Measurements from ENCODE around the gene ATP10B.

ATP10B gene

DNA sequence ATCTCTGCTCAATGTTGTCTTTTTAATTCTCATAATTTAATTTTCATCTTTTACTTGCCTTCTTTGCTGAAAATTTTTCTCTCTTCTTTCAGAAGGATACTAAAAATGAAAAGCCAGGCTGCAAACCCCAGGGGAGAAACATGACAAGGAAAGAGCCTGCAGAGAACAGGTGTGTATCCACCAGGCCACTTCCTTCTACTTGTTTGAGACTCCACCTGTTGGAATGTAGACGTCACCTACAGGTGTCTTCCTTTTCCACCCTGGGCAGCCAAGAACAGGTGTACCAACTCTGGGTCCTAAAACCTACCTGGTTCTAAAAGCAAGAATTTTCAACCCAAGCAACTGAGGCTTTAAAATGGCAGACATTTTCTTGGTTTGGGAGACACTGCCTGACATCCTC is 166.8 kb downstream of the ATP10B start:
- DNase-seq, result no peak

- DNase-seq, result no peak
Observed at GRCh38 chr5:160679567-160680309, 172.3 kb downstream of the ATP10B start.

- no peak for DNase-seq
Observed at GRCh38 chr5:160675988-160676387, 176.0 kb downstream of the ATP10B start.

DNA sequence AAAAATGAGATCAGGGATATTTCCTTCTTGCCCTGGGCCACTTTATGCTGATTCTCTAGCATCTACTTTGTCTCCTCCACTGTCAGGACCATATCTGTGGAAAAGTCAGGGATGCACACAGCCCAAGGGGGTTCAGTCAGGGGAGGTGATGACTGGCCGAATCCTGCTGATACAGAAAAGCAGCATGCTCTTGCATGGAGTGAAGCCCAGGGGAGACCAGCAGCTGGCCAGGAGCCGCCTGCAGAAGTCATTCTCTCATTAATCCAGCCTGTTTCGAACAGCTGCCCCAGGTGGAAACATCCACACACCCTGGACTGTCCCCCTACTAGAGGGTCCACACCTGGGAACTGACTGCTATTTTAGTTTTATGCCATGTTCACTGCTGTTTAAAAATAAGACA is 177.1 kb downstream of the ATP10B start:
- no peak for DNase-seq

GRCh38 chr5:160672521-160672920 is 179.5 kb downstream of the ATP10B start:
- DNase-seq, result no peak

DNA sequence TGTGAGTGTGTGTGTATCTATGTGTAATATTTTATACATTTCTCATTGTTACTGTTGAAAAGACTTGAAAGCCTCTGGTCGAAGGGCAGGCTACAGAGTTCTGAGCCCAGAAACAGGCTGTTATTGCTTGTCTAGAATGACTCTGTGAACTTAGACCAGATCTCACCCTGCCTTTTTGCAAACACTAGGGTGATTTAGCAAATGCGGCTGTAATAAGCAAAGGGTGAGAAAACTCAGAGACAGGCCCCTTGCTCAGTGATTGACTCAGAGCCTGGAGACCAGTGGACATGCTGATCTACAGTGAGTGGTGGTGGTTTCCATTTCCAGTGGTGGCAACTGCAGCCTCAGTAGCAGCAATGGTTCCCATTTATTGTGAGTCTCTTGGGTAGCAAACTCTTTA is 183.7 kb downstream of the ATP10B start:
- no peak for DNase-seq

DNA sequence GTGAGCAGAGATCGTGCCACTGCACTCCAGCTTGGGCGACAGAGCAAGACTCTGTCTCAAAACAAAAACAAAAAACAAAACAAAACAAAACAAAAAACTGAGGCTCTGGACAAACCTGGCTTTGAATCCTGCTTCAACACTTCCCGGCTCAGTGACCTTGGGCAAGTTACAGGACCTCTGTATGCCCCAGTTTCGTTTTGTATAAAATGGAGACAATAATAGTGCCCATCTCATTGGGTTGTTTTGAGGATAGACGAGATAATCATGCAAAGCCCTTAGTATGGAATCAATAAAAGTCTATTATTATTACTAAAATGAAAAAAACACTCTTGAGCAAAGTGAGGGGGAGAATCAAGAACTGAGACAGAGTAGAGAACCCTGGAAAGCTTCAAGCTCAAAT is 184.9 kb downstream of the ATP10B start:
- DNase-seq, result no peak

DNA sequence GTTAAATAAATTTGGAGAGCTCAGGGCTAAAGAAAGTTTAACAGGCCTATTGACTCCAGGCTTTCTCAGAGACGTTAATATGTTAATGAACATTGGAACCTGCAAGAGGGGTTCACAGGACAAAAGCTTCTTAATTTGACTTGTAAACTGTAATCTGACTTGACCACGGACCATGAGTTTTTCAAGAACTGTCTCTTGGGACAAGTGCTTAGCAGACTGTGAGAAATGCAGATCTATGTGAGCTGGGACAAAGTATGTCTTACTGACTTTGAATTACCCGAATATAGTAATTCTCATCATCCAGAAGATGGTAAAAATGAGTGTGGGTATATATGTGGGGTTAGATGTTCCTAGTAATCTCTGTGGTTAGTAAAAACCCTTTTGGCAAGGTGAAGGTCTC is 186.6 kb downstream of the ATP10B start:
- DNase-seq, result no peak

DNA sequence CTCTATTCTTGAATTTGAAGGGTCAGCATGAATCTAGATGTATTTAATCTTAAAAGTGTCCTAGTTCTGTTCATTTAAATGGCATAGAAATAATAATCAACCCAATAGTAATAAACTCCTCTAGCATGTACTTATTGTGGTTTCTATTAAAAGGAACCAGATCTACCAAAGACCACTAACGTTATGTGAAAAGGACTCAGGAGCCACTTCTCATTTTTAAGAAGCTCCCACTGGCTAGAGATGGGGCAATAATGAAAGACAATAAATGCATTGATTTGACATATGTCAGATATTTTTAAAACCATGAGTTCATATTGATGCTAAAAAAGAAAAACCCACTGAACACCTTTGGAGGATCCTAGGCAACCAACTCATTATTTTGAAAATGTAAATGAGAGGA is 191.9 kb downstream of the ATP10B start:
- no peak for DNase-seq

- no peak for DNase-seq
Observed at GRCh38 chr5:160657622-160658458, 194.2 kb downstream of the ATP10B start.

GRCh38 chr5:160657068-160657507 is 194.9 kb downstream of the ATP10B start:
- DNase-seq, result no peak

GRCh38 chr5:160655717-160656116 is 196.3 kb downstream of the ATP10B start:
- DNase-seq, result no peak

GRCh38 chr5:160651692-160652645 is 200.0 kb downstream of the ATP10B start:
- peak; percentile 87 for DNase-seq

DNA sequence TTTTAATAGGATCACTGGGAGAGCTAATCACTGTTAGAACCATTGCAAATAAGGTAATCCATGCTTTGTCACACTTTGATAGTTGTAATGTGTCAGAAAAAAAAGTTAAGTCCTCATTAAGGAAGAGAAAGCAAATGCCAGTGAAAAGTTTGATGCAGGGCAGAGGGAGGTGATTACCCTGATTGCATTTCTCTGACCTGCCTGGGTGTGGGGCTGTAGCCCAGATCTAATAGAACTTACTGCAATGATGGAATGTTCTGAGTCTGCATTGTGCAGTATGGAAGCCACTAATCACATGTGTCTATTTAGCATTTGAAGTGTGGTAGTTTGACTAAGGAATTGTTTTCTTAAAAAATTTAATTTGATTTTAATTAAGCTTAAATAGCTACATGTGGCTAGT is 202.7 kb downstream of the ATP10B start:
- no peak for DNase-seq

- no peak for DNase-seq
Observed at GRCh38 chr5:160646033-160646432, 206.0 kb downstream of the ATP10B start.

- no peak for DNase-seq
Observed at GRCh38 chr5:160643616-160644240, 208.3 kb downstream of the ATP10B start.

GRCh38 chr5:160641405-160641804 is 210.6 kb downstream of the ATP10B start:
- DNase-seq, result no peak

GRCh38 chr5:160640406-160640805 is 211.6 kb downstream of the ATP10B start:
- no peak for DNase-seq

GRCh38 chr5:160638161-160638742 is 213.8 kb downstream of the ATP10B start:
- no peak for DNase-seq

DNA sequence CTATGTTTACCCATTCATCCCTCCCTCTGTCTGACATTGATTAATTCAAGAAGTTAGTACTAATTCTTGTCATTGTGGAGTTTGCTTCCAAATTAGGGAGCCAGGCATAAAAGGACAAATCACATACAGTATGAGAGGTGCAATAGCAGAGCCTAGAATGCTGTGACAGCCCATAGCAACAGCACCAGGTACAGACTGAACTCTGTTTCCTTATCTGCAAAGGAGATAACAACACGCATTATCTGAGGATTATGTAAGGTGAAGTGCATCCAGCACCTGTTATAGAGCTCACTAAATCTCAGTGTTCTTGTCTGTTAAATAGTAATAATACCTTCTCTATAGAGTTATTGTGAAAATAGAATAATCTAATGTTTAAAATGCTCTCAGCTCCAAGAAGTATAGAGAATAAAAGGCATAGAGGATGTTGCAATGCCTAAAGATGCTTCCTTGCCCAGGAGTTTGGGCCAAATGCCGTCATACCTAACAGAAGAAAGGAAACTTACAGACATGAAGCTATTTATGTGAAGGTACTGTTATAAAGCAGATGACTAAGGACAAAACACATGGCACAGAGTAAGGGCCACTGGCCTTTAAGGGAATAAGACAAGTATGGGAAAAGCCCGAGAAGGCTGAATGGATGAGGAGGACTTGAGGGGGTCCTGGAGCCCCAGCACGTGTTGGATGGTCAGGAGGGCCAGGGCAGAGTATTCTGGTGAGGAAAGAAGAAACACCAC is 214.5 kb downstream of the ATP10B start:
- DNase-seq, result no peak

GRCh38 chr5:160635663-160636062 is 216.3 kb downstream of the ATP10B start:
- DNase-seq, result no peak

Data from COR-L47 (cell line).